Peyer's patch (tissue), 4 donors: ENCODE measurements around the gene NPPA.

ENCODE experiments used
- CTCF ChIP-seq, 6 experiments: fragments of 450-650 bp in 4 of 6; fragments of 200-600 bp in 2 of 6; sonication (generic) in 1 of 6; IDR thresholded peaks; one replicate each; pipeline ENCODE4 v1.5.1; 2017 to 2019; ENCODE audit warnings: antibody characterized with exemption in 6 of 6, mild to moderate bottlenecking in 3 of 6, moderate library complexity in 1 of 6
- POLR2A ChIP-seq, 2 donors: fragments of 450-650 bp; IDR thresholded peaks; one replicate each; pipeline ENCODE4 v1.5.1; 2017; ENCODE audit warnings: antibody characterized with exemption in 2 of 2, mild to moderate bottlenecking in 2 of 2, moderate library complexity in 2 of 2

- no peak for TF ChIP-seq CTCF (IDR thresholded peaks at IDR 0.05)
- TF ChIP-seq POLR2A (IDR thresholded peaks at IDR 0.05), result no peak
These were observed 19.1 kb downstream of the NPPA start for GRCh38 chr1:11828511-11828910.
